Left ventricle myocardium superior (tissue), 1 donor: ENCODE data around the gene PAPSS2. TPM values are rescaled to one million over a fixed set of nuclear protein-coding genes. Genes with fewer than 3 reads are reported as not detected.

ENCODE experiments used
- ATAC-seq: fragments of 200-7000 bp; cut with Tn5 transposase; one replicate; pipeline ENCODE4 v1.9.1; 2020; ENCODE audit warnings: mild to moderate bottlenecking, moderate library complexity
- DNase-seq: peaks from one replicate; pipeline ENCODE4 v3.0.0-alpha.2; 2020
- intact Hi-C: fragments of 100-400 bp; cut with micrococcal nuclease; formaldehyde crosslinking; loops from one replicate; pipeline ENCODE4 v1.11.0; 2022
- total RNA-seq: library from RNA; stranded (reverse); fragmentation: NEBNext Ultra II Directional; extraction: Animal tissue kit (Norgen Biotek cat#: 25700); gene quantifications from one replicate; pipeline ENCODE4 v1.2.1, GENCODE V29; 2021
- donor health status: DM: no; HTN: yes; CAD: no; lungs with severe emphysema.

PAPSS2 gene
- total RNA-seq, 1 donor from 2014 or later = 11.8 TPM

DNA sequence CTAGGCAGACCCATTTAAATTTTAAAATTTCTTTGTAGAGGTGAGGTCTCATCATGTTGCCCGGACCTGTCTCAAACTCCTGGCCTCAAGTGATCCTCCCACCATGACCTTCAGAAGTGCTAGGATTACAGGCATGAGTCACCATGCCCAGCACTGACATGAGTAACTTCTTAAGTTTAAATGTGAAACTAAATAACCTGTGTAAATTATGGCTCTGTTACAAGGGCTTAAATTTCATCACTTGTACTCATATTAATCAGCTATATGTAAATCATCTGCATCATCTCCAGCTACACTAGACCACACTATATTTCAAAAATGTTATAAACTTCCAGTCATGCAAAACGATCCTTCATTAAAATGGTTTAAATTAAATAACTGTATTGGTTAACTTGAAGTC lies 102.2 kb downstream of the PAPSS2 start:
- ATAC-seq (peak; percentile 35), DNase-seq (no peak)
- intact Hi-C loops = no loop called here

GRCh38 chr10:87763086-87763861 lies 103.6 kb downstream of the PAPSS2 start:
- ATAC-seq (no peak), DNase-seq (no peak)
- intact Hi-C loops = no loop called here

DNA sequence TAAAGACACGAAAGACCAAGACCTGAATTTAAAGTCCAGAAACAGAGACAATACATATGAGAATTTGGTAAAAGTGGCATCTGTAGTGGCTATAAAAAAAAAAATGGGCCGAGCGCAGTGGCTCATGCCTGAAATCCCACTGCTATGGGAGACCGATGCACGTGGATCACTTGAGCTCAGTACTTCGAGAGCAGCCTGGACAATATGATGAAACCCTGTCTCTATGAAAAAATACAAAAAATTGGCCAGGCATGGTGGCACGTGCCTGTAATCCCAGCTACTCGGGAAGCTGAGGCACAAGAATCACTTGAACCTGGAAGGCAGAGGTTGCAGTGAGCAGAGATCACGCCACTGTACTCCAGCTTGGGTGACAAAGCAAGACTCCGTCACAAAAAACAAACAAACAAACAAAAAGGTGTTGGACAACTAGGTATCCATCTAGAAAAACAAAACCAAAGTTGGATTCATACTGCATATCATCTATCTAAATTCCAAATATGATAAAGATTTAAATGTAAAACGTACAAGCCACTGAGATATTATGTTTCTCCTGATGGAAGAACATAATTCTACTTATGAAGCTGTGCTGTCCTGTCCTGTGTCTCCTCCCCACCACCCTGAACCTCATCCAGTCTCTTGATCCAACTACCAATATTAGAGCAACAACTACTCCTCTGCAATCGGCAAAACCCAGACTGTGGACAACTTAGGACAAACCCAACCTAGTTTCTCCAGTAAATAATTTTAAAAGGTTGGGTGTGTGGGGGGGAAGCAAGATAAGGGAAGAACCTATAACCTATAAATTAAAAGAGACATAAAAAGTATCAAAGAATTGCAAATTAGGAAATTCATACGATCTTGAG lies 104.6 kb downstream of the PAPSS2 start:
- intact Hi-C loops = no loop called here
- ATAC-seq = no peak
- DNase-seq = no peak

DNA sequence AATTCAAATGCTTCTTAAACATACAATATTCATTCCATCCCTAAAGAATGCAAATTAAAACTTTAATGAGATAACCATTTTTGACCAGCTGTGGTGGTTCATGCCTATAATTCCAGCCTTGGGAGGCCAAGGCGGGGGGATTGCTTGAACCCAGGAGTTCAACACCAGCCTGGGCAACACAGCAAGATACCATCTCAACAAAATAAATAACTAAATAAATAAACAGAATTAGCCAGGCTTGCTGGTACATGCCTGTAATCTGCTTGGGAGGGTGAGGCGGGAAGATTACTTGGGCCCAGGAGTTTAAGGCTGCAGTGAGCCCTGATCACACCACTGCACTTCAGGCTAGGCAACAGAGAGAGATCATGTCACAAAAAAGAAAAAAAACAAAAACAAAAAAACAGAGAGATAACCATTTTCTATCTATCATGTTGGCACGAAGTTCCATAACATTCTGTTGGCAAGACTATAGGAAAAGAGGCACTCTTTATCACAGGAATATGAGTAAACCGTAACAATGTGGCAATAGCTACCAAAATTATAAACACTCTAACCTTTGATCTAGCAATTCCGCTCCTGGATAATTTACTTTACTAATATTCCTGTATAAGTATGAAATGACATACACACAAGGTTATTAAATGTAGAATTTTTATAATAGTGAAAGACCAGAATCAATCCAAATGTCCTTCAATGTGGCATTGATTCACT lies 106.1 kb downstream of the PAPSS2 start:
- intact Hi-C loops = no loop called here
- ATAC-seq (no peak), DNase-seq (no peak)

GRCh38 chr10:87767253-87767652 lies 107.6 kb downstream of the PAPSS2 start:
- ATAC-seq = no peak
- no peak for DNase-seq
- intact Hi-C loops = no loop called here

- ATAC-seq (peak; percentile 17), DNase-seq (no peak)
- intact Hi-C loops = no loop called here
Observed at GRCh38 chr10:87771871-87772500, 112.3 kb downstream of the PAPSS2 start.

GRCh38 chr10:87775766-87776165 lies 116.1 kb downstream of the PAPSS2 start:
- intact Hi-C loops = no loop called here
- no peak for ATAC-seq
- DNase-seq = no peak

- ATAC-seq (no peak), DNase-seq (no peak)
- intact Hi-C loops = no loop called here
Observed at GRCh38 chr10:87776328-87776727, 116.7 kb downstream of the PAPSS2 start.

- intact Hi-C loops = no loop called here
- DNase-seq = no peak
- no peak for ATAC-seq
Observed at GRCh38 chr10:87781545-87781944, 121.9 kb downstream of the PAPSS2 start.

- intact Hi-C loops = no loop called here
- ATAC-seq (no peak), DNase-seq (no peak)
Observed at GRCh38 chr10:87782721-87783120, 123.0 kb downstream of the PAPSS2 start.

GRCh38 chr10:87786421-87786820 lies 126.7 kb downstream of the PAPSS2 start:
- no peak for ATAC-seq
- intact Hi-C loops = no loop called here
- no peak for DNase-seq

DNA sequence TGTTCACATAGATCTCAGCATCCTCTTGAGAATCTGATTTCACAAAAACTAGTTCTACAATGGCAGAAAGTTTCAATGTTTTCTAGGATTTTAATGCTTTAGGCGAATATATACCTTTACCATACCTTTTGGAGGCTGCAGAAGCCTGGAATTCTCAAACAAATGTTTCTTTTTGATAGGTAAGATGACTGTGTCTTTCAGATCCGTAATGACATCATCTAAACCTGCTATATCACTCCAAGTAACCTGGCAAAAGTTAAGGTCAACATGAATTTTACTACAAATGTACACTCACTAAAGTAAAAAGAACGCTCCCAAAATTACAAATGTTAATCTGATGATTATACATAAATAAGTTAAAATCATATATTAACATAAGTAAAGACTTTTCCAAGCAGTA lies 130.5 kb downstream of the PAPSS2 start:
- no peak for ATAC-seq
- DNase-seq = no peak
- intact Hi-C loops = no loop called here

- peak; percentile 32 for ATAC-seq
- no peak for DNase-seq
- intact Hi-C loops = no loop called here
Observed at GRCh38 chr10:87794285-87794684, 134.6 kb downstream of the PAPSS2 start.

Other genes with a start within 250 kb of the PAPSS2 start
- 5.0 TPM for gene MINPP1, start 155.0 kb upstream of the PAPSS2 start, total RNA-seq
- gene ATAD1, start 158.3 kb downstream of the PAPSS2 start, total RNA-seq = 98.4 TPM
- 0.47 TPM for gene KLLN, start 203.7 kb downstream of the PAPSS2 start, total RNA-seq
- gene PTEN, start 203.7 kb downstream of the PAPSS2 start, total RNA-seq = 58.6 TPM